Measurements from ENCODE around the gene SLC9A6.
"Not testable (repeated sequence)": the region's sequence is repeated elsewhere in the genome, so short reads cannot be mapped to it uniquely, and the experiment has no call there.

SLC9A6 gene

DNA sequence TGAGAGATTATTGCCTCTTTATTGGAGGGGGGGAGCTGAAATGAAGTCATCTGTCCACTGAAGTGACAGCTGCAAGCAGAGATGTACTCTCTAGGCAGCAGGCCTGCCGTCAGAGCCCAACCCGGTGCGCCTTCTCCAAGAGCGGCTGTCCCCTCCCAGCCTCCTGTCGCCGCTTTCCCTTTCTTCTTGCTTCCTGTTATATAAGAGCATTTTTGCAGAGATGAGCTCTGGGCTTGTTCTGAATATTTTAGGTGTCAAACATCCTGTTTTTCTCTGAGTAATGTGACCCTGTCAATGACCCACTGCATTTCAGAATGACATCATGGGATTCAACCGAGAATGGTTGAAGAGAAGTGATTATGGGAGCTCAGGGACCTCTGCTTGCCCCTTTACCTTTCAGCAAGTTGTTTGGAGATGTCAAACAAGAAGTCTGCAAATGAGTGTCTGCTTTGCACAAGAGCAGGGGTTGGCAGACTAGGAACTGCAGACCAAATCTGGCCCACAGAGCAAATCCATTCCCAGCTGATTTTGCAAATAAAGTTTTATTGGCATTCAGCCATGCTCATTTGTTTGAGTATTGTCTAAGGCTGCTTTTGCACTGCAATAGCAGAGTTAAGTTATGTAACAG lies 79.9 kb downstream of the SLC9A6 start:
- DNase-seq = peak; percentile 6

DNA sequence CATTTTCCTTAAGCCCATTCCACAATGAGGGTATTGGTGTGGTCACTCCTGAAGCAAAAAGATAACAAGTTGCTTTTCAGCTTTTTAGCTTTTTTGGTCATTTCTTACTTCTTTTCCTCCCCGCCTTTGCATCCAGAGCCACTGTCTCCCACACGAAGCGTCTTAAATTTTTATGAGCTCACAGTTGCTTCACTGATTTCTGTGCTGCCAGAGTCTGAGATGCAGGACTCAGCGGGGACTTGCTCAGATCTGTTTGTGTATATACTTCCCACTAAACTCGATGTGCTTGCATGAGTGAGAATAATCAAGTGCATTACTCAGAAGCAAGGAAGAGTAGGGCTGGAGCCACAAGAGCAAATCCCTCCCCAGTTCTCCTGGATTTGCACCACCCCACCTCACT lies 81.9 kb downstream of the SLC9A6 start:
- DNase-seq = no peak

DNA sequence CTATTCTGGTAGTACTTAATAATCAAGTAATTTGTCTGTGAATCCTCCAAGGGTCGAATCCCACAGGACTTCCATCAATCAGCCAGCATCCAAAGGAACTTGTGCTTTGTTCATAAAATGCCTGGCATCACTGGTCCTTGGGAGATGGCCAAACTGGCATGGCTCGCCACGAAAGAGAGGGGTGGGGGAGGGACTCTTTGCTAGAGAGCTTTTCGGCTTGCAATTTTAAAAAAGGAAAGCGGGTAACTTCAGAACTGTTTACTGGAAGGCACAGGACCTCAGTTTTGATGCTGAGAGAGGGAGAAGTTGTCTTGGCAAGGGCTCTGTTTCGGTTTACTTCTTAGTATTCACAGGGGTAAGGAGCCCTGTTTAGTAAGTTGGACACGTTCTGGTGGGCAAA lies 82.7 kb downstream of the SLC9A6 start:
- no peak for DNase-seq

DNA sequence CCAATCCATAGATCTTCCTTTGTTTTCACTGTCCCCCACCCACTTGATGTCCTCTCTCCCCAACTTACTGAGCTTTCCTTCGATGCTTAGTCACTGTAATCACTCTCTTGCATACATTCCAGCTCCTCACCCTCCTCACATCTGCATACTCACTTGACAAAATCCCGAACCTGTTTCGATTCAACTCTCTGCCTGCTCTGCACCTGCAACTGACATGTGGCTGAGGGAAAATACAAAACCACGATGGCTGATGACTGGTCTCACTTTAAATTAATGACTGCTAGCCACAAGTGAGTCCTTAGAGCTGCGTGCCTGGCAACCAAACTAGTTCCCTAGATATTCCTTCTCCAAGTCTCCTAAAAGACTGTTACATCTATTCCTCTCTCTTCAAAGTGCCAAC lies 91.7 kb downstream of the SLC9A6 start:
- no peak for DNase-seq

DNA sequence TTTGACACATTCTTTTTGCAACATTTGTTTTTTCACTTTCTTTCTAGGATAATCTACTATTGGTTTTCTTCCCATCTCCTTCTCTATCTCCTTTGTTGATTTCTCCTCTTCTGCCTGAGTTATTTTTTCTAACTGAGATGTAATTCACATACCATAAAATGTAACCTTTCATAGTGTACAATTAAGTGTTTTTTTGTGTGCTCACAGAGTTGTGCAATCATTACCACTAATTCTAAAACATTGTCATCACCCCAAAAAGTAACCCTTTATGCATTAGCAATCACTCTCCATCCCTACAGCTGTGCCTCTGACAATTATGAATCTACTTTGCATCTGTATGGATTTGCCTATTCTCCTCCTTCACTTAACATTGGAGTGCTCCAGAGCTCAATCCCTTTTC lies 95.5 kb downstream of the SLC9A6 start:
- DNase-seq = no peak

DNA sequence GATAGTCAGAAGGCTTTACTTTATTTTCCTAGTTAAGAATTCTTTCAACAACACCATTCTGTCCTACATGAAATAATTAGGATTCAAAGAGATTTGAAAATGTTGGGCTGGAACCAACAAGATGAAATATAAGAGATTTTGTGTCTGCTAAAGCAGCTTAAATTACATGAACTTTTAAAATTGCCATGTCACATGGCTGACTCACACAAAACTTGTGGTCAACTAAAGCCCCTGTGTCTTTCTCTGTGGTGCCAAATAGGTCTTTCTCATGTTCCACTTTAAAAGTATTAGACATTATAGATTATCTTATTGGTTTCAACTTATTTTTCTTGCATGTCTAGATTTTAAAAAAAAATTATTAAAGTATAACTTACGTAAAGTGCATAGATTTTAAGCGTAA lies 101.3 kb downstream of the SLC9A6 start:
- DNase-seq = no peak

DNA sequence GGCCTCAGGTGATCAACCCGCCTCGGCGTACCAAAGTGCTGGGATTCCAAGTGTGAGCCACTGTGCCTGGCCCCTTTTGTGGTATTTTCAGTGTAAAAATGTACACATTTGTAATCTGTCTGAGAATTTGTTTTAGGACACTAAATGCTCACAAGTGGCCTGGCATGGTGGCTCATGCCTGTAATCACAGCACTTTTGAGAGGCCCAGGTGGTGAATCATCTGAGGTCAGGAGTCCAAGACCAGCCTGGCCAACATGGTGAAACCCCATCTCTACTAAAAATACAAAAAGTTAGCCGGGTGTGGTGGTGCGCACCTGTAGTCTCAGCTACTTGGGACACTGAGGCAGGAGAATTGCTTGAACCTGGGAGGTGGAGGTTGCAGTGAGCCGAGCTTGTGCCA lies 106.7 kb downstream of the SLC9A6 start:
- DNase-seq = not testable (repeated sequence)

DNA sequence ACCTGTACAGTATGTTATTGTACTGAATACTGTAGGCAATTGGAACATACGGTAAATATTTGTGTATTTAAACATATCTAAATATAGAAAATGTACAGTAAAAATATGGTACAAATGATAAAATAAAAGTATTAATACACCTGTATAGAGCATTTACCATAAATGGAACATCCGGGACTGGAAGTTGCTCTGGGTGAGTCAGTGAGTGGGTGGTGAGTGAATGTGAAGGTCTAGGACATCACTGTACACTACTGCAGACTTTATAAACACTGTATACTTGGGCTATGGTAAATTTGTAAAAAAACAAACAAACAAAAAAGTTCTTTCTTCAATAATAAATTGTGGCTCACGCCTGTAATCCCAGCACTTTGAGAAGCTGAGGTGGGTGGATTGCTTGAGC lies 109.7 kb downstream of the SLC9A6 start:
- DNase-seq = no peak

All from activated CD4-positive, alpha-beta T cell treated with anti-CD3 and anti-CD28 coated beads, Interleukin-2, amount 50 U/mL, for 16 hours (primary cell).